Inflammatory macrophage treated with lipopolysaccharide for 1 hour (primary cell): ENCODE data around the gene SNHG17.
"Not testable (repeated sequence)": the region's sequence is repeated elsewhere in the genome, so short reads cannot be mapped to it uniquely, and the experiment has no call there.

Experiments
- DNase-seq, 2 donors: peaks; one replicate each; pipeline ENCODE4 v3.0.0-alpha.2; 2020 to 2022

SNHG17 gene

DNA sequence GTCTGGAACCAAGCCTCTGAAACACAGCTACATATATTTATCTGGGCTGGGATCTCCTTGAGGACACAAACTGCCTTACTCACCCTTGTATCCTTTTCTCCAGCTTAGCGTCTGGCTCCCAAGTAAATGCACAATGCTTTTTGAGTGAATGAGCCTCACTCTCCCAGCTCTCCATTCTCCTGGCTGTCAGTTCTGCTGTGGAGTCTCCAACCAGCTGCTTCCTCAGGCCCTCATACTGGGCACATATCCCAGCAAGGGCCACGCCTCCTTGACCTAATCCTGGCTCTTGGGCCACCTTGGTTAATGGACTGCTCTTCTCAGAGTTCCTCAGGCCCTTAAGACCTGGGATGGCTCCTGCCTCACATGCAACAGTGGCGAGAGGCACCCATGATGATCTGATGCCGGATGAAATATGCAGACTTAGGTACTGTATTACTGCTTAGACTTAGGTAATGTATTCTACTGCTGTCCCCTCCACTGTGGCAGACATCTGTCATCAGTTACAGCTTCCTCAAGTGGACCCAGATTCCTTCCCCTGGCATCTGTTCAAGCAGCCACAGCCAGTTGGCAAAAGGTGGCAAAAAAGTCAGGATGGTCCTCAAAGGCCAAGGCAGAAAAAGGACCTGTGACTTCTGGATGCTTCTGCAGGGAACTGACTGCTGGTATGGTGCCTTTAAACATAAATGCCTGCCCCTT lies 16.5 kb downstream of the SNHG17 start:
- no peak for DNase-seq

- no peak for DNase-seq
Observed at GRCh38 chr20:38414769-38415450, 20.2 kb downstream of the SNHG17 start.

- no peak for DNase-seq
Observed at GRCh38 chr20:38412877-38413577, 22.1 kb downstream of the SNHG17 start.

DNA sequence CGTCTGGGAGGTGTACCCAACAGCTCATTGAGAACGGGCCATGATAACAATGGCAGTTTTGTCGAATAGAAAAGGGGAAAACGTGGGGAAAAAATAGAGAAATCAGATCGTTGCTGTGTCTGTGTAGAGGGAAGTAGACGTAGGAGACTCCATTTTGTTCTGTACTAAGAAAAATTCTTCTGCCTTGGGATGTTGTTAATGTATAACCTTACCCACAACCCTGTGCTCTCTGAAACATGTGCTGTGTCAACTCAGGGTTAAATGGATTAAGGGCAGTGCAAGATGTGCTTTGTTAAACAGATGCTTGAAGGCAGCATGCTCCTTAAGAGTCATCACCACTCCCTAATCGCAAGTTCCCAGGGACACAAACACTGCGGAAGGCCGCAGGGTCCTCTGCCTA lies 27.3 kb downstream of the SNHG17 start:
- not testable (repeated sequence) for DNase-seq

- no peak for DNase-seq
Observed at GRCh38 chr20:38407321-38407720, 27.8 kb downstream of the SNHG17 start.

- DNase-seq, result no peak
Observed at GRCh38 chr20:38406476-38406875, 28.7 kb downstream of the SNHG17 start.

- no peak for DNase-seq
Observed at GRCh38 chr20:38405132-38405531, 30.0 kb downstream of the SNHG17 start.

- DNase-seq, result no peak
Observed at GRCh38 chr20:38404016-38404415, 31.1 kb downstream of the SNHG17 start.

GRCh38 chr20:38402816-38403215 lies 32.3 kb downstream of the SNHG17 start:
- no peak for DNase-seq

- no peak for DNase-seq
Observed at GRCh38 chr20:38402089-38402488, 33.0 kb downstream of the SNHG17 start.

DNA sequence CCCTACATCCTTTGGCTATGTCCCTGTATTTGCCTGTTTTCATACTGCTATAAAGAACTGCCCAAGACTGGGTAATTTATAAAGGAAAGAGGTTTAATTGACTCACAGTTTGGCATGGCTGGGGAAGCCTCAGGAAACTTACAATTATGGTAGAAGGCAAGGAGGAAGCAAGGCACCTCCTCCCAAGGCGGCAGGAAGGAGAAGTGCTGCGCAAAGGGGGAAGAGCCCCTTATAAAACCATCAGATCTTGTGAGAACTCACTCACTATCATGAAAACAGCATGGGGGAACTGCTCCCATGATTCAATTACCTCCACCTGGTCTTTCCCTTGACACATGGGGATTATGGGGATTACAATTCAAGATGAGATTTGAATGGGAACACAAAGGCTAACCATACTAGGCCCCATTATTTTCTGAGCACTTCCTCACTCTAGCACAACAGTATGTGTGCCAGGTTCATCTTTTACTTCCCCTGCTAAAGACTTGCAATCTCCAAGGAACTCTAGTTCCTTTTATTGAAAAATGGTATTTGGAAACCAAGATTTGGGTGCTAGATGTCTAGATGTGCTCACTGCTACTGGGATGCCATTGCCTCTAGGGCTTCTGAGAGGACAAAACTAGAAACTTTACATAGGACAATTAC lies 39.3 kb downstream of the SNHG17 start:
- DNase-seq, result peak; percentile 43 to 49

DNA sequence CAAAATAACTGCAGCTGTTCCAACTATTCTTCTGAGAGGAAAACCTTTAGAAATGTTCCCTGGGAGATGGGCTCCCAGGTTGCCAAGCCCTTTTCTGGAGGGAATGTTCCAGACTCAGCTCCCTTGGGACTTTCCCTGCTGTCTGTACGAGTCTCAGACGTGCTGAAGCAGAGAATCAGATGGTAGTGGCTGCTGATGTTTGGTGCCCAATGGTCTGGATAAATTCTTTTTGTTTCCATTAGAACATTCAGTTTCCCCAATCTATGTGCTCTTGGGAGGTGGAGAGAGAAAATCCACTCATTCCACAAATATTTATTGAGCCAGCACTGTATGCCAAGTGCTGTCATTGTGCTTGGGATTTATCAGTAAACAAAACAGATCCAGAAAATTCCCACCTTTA lies 40.0 kb downstream of the SNHG17 start:
- DNase-seq, result no peak

DNA sequence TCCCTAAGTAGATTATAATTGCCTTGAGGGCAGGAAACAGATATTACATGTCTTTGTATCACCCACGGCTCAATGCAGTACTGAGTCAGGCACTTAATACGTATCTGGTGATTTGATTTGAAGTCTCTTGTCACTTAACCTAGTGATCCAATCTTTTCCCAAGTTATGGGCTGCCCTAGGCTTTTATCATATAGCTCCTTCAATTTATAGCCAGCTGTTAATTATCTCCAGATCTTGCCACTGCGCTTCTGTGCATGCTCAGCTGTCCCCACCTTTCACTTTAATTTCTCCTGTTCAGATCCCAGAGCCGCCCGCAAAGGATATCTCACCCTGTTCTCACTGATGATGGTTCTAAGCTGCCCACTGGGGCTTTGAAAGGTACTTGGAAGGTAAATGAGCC lies 41.9 kb downstream of the SNHG17 start:
- DNase-seq, result no peak

- no peak for DNase-seq
Observed at GRCh38 chr20:38392356-38392755, 42.8 kb downstream of the SNHG17 start.

GRCh38 chr20:38387953-38388352 lies 47.2 kb downstream of the SNHG17 start:
- DNase-seq, result peak in 1 of 2 donors; percentile 20

DNA sequence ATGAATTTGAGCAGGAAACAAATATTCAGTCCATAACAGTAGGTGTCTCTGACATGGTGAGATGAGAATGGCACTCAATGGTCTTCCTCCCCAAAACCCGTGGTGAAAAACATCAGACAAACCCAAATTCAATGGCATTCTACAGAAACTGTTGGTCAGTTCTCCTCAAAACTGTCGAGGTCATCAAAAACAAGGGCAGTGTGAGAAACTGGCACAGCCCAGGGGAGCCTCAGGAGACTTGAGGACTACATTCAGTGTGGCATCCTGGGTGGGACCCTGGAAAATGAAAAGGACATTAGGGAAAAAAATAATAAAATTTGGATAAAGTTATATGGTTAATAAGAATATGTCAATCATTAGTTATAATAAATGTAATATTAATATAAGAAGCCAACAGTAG lies 48.3 kb downstream of the SNHG17 start:
- no peak for DNase-seq

GRCh38 chr20:38386004-38386403 lies 49.1 kb downstream of the SNHG17 start:
- peak; percentile 30 to 44 for DNase-seq

GRCh38 chr20:38383147-38383546 lies 52.0 kb downstream of the SNHG17 start:
- DNase-seq, result no peak

DNA sequence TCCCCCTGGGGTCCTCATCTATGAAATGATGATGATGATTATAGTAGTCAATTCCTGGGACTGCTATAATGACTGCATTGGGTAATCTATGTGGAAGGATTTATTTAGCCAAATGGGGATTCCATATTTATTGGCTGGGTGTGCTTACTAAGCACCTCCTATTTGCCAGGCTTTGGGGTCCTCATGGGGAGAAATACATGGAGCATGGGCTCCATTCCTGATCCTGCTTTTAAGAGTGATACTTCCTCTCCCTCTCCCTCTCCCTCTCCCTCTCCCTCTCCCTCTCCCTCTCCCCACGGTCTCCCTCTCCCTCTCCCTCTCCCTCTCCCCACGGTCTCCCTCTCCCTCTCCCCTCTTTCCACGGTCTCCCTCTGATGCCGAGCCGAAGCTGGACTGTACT lies 57.3 kb downstream of the SNHG17 start:
- DNase-seq, result not testable (repeated sequence)

DNA sequence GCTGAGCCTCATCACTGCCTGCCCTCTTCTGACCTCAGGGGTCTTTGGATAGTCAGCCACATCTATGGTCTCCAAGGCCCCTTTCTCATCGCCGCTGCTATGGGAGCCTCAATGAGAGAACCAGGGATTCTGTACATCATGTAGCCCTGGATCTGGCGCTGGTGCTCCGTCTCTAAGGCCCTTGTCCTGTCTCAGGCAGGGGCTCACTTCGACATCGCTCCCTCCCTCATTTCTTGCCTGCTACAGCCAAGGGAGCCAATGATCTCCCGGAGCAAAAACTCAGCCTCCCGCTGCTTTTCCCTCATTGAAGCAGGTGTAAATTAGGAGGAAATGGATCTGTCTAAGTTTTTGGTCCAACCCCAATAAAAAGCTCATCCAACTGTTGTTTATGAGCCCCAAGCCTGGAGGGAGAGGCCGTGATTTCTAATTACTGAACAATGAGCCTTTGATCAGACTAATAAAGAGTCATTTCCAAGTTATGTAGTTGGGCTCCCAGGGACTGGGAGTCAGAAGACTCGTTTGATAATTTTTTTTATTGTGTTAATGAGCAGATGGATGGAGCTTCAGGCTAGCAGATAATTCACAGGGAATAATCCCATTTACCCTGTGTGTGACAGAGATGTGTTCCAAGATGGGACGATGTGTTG lies 58.0 kb downstream of the SNHG17 start:
- DNase-seq, result no peak

GRCh38 chr20:38373898-38374297 lies 61.2 kb downstream of the SNHG17 start:
- no peak for DNase-seq

DNA sequence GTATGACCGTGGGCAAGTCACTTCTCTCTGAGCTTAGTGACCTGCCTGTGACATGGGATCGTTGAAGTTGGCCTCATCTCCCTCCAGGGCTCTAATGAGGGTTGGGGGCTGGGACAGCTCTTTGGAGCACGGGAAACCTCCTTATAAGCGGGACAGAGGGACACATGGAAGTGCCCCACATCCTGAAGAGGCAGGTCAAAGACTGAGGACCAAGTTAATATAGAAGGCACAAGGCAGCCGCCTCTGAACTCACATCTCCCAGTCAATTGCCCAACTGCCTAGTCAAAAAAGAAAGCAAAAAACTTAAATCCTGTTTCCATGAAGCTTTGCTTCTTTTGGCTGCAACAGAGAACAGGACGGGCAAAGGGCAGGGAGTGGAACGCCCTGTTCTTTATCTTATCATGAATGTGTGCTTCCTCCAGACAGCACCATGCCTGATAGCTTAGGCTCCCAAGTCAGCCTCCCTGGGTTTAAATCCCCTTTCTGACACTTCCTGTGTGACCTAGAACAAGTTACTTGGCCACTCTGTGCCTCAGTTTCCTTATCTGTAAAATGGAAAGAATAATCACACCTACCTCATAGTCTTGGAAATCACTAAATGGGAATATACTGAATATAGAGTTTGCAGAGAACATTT lies 61.8 kb downstream of the SNHG17 start:
- DNase-seq, result no peak

DNA sequence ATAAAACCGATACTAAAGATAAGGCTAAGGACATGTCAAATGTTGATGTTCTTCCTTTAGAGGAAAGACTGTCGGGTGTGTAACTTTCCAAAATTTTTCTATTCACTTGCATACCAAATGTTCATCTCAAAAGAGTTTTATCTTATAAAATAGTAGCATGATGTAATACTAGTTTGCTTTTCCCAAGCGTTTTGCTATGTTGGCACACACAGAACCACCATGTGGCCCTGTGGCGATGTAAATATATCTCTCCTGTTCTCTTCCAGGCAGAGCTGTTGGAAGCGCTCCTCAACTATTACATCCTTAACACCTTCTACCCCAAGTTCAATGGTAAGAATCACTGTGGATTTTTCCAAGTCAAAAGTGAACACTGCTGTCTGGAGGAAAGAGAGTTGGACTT lies 62.3 kb downstream of the SNHG17 start:
- no peak for DNase-seq
